IPS-11a (cell line): ENCODE data around the gene ARSH.
"Not testable (repeated sequence)": the region's sequence is repeated elsewhere in the genome, so short reads cannot be mapped to it uniquely, and the experiment has no call there.

Experiments
- H3K4me3 ChIP-seq: one replicate; pipeline ENCODE4 v1.5.1; 2013; ENCODE audit warnings: low read depth, low read length, control low read depth

Gene ARSH

GRCh38 chrX:3006495-3006894 is at the start of gene ARSH:
Gene ARSH (plus strand): TSS chrX:3006546. CDS start chrX:3006613, 67 bp downstream.
- no peak within 1 kb of the TSS for H3K4me3 ChIP-seq

- H3K4me3 ChIP-seq = no peak overlapping the region
Measured at GRCh38 chrX:2958199-2958598, 48.1 kb upstream of the ARSH start.

- no peak overlapping the region for H3K4me3 ChIP-seq
Measured at GRCh38 chrX:2960861-2961515, 45.4 kb upstream of the ARSH start.

- no peak overlapping the region for H3K4me3 ChIP-seq
Measured at GRCh38 chrX:2962381-2962780, 44.0 kb upstream of the ARSH start.

GRCh38 chrX:2963449-2963848 is 42.9 kb upstream of the ARSH start:
- H3K4me3 ChIP-seq = not testable (repeated sequence)

- H3K4me3 ChIP-seq = not testable (repeated sequence)
Measured at GRCh38 chrX:2963992-2964794, 42.2 kb upstream of the ARSH start.

- H3K4me3 ChIP-seq = no peak overlapping the region
Measured at GRCh38 chrX:2965965-2966364, 40.4 kb upstream of the ARSH start.

- H3K4me3 ChIP-seq = no peak overlapping the region
Measured at GRCh38 chrX:2967012-2967411, 39.3 kb upstream of the ARSH start.

GRCh38 chrX:2967584-2967983 is 38.8 kb upstream of the ARSH start:
- no peak overlapping the region for H3K4me3 ChIP-seq

GRCh38 chrX:2967998-2968909 is 38.1 kb upstream of the ARSH start:
- no peak overlapping the region for H3K4me3 ChIP-seq

- no peak overlapping the region for H3K4me3 ChIP-seq
Measured at GRCh38 chrX:2969021-2969420, 37.3 kb upstream of the ARSH start.

GRCh38 chrX:2972391-2972790 is 34.0 kb upstream of the ARSH start:
- no peak overlapping the region for H3K4me3 ChIP-seq

- H3K4me3 ChIP-seq = no peak overlapping the region
Measured at GRCh38 chrX:2974961-2975360, 31.4 kb upstream of the ARSH start.

GRCh38 chrX:2978639-2979038 is 27.7 kb upstream of the ARSH start:
- not testable (repeated sequence) for H3K4me3 ChIP-seq

- no peak overlapping the region for H3K4me3 ChIP-seq
Measured at GRCh38 chrX:2984342-2984741, 22.0 kb upstream of the ARSH start.

- no peak overlapping the region for H3K4me3 ChIP-seq
Measured at GRCh38 chrX:2989565-2989964, 16.8 kb upstream of the ARSH start.

- H3K4me3 ChIP-seq = no peak overlapping the region
Measured at GRCh38 chrX:3010532-3010931, 4.2 kb downstream of the ARSH start.

GRCh38 chrX:3017492-3017891 is 11.1 kb downstream of the ARSH start:
- no peak overlapping the region for H3K4me3 ChIP-seq

GRCh38 chrX:3024176-3024575 is 17.8 kb downstream of the ARSH start:
- no peak overlapping the region for H3K4me3 ChIP-seq

- no peak overlapping the region for H3K4me3 ChIP-seq
Measured at GRCh38 chrX:3026074-3026815, 19.9 kb downstream of the ARSH start.

GRCh38 chrX:3029129-3029528 is 22.8 kb downstream of the ARSH start:
- no peak overlapping the region for H3K4me3 ChIP-seq
